ENCODE measurements around the gene TTK. TPM values are rescaled to one million over a fixed set of nuclear protein-coding genes. Genes with fewer than 3 reads are reported as not detected.

The TTK gene
- 0.80 TPM for total RNA-seq

- intact Hi-C loops (cut with DNase I) = no loop called here
- ATAC-seq = peak; percentile 100
Measured at GRCh38 chr6:80004173-80005072, at the start of gene TTK. TTK (plus strand) TSS chr6:80004649; CDS start chr6:80005844, 1,195 bp downstream.

GRCh38 chr6:79954849-79955248 lies 49.6 kb upstream of the TTK start:
- DNase-seq (ENCODE audit: low spot score) (no peak), ATAC-seq (no peak)
- intact Hi-C loops (cut with DNase I) = no loop called here

More at GRCh38 chr6:80004173-80005072, at the start of gene TTK:
- peak; percentile 90 for DNase-seq (ENCODE audit: low spot score)

- intact Hi-C loops (cut with DNase I) = no loop called here
- no peak for ATAC-seq
- no peak for DNase-seq (ENCODE audit: low spot score)
Measured at GRCh38 chr6:79964607-79965081, 39.8 kb upstream of the TTK start.

- DNase-seq (ENCODE audit: low spot score) (no peak), ATAC-seq (no peak)
- intact Hi-C loops (cut with DNase I) = no loop called here
Measured at GRCh38 chr6:79967178-79967577, 37.3 kb upstream of the TTK start.

- no peak for ATAC-seq
Measured at GRCh38 chr6:79969784-79970183, 34.7 kb upstream of the TTK start.

GRCh38 chr6:79971193-79971592 lies 33.3 kb upstream of the TTK start:
- intact Hi-C loops (cut with DNase I) = no loop called here
- DNase-seq (ENCODE audit: low spot score) (no peak), ATAC-seq (no peak)

More at GRCh38 chr6:79969784-79970183, 34.7 kb upstream of the TTK start:
- intact Hi-C loops (cut with DNase I) = no loop called here
- no peak for DNase-seq (ENCODE audit: low spot score)

- no peak for ATAC-seq
- intact Hi-C loops (cut with DNase I) = no loop called here
- no peak for DNase-seq (ENCODE audit: low spot score)
Measured at GRCh38 chr6:79981652-79982051, 22.8 kb upstream of the TTK start.

GRCh38 chr6:79984261-79984660 lies 20.2 kb upstream of the TTK start:
- intact Hi-C loops (cut with DNase I) = no loop called here
- ATAC-seq (no peak), DNase-seq (ENCODE audit: low spot score) (no peak)

- intact Hi-C loops (cut with DNase I) = no loop called here
- ATAC-seq (no peak), DNase-seq (ENCODE audit: low spot score) (no peak)
Measured at GRCh38 chr6:79985128-79985527, 19.3 kb upstream of the TTK start.

- intact Hi-C loops (cut with DNase I) = no loop called here
Measured at GRCh38 chr6:79989641-79990040, 14.8 kb upstream of the TTK start.

GRCh38 chr6:79993012-79993910 lies 11.2 kb upstream of the TTK start:
- intact Hi-C loops (cut with DNase I) = no loop called here
- DNase-seq (ENCODE audit: low spot score) (no peak), ATAC-seq (no peak)

More at GRCh38 chr6:79989641-79990040, 14.8 kb upstream of the TTK start:
- DNase-seq (ENCODE audit: low spot score) = no peak
- ATAC-seq = no peak

GRCh38 chr6:79993911-79994309 lies 10.5 kb upstream of the TTK start:
- intact Hi-C loops (cut with DNase I) = no loop called here
- ATAC-seq (no peak), DNase-seq (ENCODE audit: low spot score) (no peak)

- intact Hi-C loops (cut with DNase I) = no loop called here
- no peak for ATAC-seq
Measured at GRCh38 chr6:79997728-79998127, 6.7 kb upstream of the TTK start.

GRCh38 chr6:80001337-80001736 lies 3.1 kb upstream of the TTK start:
- intact Hi-C loops (cut with DNase I) = no loop called here
- ATAC-seq = no peak

More at GRCh38 chr6:79997728-79998127, 6.7 kb upstream of the TTK start:
- DNase-seq (ENCODE audit: low spot score) = no peak

GRCh38 chr6:80003826-80004172 lies 650 bp upstream of the TTK start:
- DNase-seq (ENCODE audit: low spot score) = no peak
- ATAC-seq = peak; percentile 57
- intact Hi-C loops (cut with DNase I) = no loop called here

More at GRCh38 chr6:80001337-80001736, 3.1 kb upstream of the TTK start:
- no peak for DNase-seq (ENCODE audit: low spot score)

- DNase-seq (ENCODE audit: low spot score) (no peak), ATAC-seq (no peak)
- intact Hi-C loops (cut with DNase I) = no loop called here
Measured at GRCh38 chr6:80005406-80005805, 957 bp downstream of the TTK start.

GRCh38 chr6:80006541-80006940 lies 2.1 kb downstream of the TTK start:
- no peak for DNase-seq (ENCODE audit: low spot score)
- intact Hi-C loops (cut with DNase I) = no loop called here
- ATAC-seq = no peak

GRCh38 chr6:80009531-80009930 lies 5.1 kb downstream of the TTK start:
- intact Hi-C loops (cut with DNase I) = no loop called here
- ATAC-seq = no peak
- no peak for DNase-seq (ENCODE audit: low spot score)

GRCh38 chr6:80010288-80010687 lies 5.8 kb downstream of the TTK start:
- intact Hi-C loops (cut with DNase I) = no loop called here
- no peak for DNase-seq (ENCODE audit: low spot score)

More at GRCh38 chr6:80010288-80010687, 5.8 kb downstream of the TTK start:
- ATAC-seq = no peak
